Left renal pelvis (tissue), 4 donors: ENCODE data around the gene RGL2. TPM values are rescaled to one million over a fixed set of nuclear protein-coding genes. Genes with fewer than 3 reads are reported as not detected.

Experiments used
- DNase-seq, 4 donors: peaks; one replicate each; pipeline ENCODE4 v3.0.0-alpha.2; 2013; ENCODE audit warnings: low read depth in 4 of 4, low spot score in 3 of 4
- polyA plus RNA-seq, 4 donors: library from polyadenylated mRNA; unstranded; fragments of 120-200 nt; gene quantifications; one replicate each; pipeline ENCODE4 v1.2.1, GENCODE V29; 2013; ENCODE audit not compliant: insufficient read length in 4 of 4

RGL2 gene
- polyA plus RNA-seq, 4 donors = 96.7 to 133 (median 103) TPM

DNA sequence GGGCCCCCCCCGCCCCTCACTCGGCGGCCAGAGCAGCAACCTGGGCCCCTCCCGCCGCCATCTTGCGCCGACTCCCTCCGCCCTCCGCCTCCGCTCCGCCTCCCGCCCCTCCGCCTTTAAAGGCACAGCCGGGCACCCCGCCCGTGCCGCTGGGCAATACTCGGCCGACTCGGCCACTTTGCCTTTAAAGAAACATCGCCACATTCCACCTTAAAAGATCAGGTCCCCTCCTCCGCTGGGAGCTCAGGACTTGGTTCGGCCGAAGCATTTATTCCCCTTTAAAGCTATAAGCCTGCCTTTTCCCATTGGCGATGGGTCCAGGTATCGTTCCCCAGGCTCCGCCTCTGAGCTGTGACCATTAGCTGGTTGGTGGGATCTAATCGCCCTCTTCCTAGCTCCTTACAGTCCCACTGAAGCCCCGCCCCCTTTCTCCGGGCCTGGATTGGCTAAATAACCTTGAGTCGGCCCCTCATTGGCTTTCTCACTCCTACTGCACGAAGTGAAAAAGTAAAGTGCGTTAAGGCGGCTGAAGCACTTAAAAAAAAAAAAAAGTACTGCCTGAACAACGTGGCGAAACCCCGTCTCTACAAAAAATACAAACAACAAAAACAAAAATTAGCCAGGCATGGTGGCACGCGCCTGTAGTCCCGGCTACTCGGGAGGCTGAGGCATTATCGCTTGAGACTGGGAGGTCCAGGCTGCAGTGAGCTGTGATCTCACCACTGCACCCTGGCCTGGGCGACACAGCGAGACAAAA lies 19.1 kb upstream of the RGL2 start, which contains the start of gene ZBTB22:
TSS of gene ZBTB22 (minus strand) at position 76 of the 757 bp plus-strand sequence. CDS start 828 bp downstream, outside the sequence.
- DNase-seq = peak; percentile 97 to 99 (median 98)

DNA sequence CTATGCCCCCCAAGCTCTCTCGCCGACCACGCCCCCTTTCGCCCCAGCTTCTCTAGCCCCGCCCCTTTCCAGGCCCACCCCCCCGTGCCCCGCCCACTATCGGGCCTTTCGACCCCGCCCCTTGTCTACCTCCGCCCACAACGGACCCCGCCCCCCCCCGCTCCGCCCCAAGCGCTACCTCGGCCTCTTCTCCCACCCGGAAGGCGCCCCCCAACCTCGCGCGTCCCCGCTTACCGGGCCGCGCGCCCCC lies 18.6 kb upstream of the RGL2 start:
- no peak for DNase-seq

DNA sequence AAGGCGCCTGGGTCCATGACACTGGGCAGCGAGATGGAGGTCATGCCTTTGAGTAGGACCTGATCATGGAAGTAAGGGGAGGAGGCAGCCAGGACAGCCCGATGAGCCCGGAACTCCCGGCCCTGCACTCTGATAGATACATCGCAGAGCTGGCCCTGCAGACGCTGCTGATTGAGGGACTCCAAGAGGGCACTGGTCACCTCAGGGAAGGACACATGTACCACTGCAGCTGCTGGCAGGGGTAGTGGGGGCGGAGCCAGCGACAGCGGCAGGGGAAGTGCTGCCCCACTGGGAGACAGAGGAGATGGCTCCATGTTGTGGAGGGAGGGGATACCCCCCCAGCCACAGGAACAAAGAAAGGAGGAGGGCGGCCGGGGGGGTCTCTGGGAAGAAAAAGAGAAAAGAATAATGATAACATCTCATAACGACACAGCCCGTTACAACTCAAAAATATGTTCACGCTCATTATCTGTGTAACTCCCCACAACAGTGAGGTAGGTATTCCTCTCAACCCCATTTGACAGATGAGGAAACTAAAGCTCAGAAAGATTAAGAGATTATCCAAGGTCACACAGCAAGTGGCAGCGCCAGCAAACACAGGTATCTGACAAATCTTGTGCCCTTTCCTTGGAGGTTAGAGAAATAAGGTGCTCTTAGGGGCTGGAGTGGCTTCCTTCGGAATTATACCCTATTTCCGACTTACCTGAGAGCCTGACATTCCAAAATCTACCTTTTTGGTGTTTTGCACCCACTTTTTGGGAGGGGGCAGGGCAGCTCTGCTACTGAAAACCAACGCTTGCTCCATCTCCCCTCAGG lies 18.1 kb upstream of the RGL2 start:
- DNase-seq = no peak

DNA sequence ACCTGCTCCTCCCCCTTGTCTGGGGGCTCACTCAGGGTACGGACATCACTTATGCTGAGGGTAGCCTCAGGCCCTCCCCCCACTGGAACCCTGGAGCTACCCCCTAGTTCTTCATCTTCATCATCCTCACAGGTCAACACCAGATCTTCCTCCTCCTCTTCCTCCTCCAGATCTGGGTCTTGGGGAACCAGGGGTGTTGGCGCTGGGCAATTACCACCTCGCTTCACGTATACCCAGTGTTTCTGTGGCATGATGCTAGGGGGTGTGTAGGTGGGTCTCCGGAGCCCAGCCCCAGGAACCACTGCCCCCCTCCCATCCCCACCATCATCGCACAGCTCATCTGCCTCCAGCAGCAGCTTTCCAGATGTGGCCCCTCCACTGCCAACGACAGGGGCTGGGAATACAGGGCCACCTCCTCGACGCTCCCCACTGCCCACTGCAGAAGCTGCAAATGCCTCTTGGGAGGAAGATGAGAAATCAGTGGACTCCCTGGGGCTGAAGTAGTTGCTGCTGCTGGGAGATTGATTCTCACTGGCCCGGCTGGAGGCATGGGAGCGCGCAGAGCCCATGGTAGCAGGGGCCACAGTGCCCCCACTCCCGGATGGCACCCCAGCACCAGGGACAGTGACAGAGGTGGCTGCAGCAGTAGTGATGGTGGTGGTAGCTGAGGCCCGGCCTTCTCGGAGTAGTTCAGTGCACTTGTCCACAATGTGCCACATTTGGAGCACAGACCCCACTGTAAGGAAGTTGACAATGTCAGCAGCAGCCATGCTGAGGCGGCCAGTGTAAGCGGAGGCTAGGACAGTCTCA lies 17.3 kb upstream of the RGL2 start:
- DNase-seq = no peak

DNA sequence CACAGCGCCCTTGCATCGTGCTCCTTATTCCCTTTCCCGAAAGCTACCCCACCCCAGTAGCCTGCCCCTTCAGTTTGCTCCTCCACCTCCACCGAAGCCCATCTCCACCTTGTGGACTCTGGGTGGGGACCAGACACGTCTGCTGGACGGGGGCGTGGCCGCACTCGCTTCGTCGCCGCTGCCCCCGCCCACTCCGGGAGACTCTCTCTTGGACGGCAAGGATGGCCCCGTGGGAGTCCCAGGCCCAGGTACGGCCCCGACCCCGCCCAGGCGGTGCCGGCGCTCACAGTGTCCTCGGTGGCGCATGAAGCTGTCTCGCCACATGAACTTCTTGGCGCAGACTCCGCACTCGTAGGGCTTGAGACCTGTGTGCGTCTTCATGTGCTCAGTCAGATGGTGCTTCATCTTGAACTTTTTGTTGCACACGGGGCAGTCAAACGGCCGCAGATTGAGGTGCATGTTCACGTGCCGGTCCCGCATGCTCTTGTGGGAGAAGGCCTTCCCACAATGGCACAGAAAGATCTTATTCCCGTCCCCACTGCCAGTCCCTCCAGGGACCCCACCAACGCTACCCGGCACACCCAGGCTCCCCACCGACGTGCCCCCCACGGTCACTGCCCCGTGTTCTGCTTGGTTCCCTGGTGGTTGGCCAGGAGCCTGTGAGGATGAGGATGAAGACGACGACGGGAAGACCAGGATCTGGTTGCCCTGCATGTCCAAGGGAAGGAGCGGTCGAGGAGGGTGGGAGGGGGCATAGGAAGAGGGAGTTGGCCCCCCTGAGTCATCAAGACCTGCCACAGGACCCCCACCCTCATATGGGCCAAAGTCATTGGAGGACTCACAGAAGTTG lies 16.4 kb upstream of the RGL2 start:
- DNase-seq = no peak

DNA sequence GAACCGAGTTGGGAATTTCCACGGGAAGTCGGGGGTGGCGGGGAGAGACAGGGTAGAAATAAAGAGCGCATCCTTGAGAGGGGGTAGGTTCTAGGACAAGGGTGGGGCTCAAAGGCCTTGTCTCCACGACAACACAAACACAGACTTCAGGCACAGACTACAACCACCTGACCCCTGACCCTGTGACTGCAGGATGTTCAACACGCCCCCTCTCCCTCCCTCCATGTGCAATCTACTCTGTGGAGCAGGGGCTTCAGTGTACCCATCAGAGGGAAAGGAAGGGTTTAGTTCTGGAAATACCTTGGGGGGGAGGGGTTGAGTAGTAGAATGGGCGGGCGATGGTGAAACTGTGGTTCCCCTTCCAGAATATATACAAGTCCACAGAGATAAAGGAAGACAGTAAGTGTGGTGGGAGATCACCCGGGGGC lies 15.8 kb upstream of the RGL2 start:
- peak in 2 of 4 donors; percentile 45 to 55 for DNase-seq

DNA sequence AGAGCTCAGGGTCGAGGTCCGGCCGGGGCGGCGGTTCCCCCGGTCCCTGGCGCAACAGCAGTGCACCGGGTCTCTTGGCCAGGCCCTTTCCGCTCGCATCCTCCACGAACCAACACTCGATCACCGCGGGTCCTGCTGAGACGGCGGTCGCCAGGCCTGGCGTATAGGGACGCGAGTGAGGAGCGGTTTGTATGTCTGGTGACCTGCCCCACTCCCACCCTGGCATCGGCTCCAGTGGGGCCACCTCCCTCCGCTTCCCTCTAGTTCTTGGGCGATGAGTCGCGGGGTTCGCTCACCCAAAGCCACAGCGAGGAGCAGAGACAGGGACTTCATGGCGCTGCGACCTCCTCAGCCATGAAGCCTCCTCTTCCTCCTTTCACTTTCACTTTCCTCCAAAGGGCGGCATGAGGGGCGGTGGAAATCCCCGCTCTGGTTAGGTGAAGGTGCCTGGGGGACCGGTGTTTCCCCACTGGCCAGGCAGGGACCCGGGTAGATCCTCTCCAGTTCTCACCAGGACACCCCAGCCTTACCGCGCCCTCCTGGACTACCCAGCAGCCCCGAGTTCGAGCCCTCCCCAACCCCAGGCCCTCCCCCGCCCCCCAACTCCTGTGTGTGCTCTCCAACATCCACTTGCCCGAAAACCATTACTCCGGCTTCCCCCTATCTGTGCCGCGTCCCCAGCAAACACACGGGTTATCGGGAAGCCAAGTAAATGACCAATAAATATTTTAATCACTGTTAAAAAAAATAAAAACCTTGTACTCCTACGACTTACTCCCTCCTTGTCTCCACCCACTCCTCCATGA lies 15.2 kb upstream of the RGL2 start, which contains the start of gene TAPBP:
TSS of gene TAPBP (minus strand) at position 370 of the 806 bp plus-strand sequence. CDS start at position 333, 37 bp downstream.
- DNase-seq = peak in 3 of 4 donors; percentile 44 to 54 (median 49)

DNA sequence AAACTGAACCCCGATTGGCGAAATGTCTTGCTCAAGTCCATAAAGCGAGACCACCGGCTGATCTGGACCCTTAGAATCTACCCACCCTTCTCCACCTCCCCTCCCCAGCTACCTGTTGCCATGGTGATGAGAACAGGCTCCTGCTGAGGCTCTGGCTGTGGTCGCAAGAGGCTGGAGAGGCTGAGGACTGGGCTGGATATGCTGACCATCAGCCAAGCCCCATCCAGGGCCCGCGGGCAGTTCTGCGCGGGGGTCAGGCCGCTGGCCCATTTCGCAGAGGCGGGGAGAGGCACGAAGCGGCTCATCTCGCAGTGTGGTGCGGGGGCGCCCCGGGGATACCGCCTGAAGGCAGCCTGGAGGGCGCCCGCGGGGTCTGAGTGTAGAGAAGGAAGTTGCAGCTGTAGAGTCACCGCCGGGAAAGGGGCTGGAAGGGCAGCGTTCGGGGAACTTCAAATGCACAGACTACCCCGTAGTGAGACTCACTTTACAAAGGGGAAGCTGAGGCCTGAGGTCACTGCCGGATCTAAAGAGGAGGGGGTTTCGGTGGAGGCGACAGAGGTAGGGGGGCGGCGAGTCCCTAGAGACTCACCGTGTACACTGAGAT lies 14.5 kb upstream of the RGL2 start:
- DNase-seq = peak in 2 of 4 donors; percentile 18 to 21

DNA sequence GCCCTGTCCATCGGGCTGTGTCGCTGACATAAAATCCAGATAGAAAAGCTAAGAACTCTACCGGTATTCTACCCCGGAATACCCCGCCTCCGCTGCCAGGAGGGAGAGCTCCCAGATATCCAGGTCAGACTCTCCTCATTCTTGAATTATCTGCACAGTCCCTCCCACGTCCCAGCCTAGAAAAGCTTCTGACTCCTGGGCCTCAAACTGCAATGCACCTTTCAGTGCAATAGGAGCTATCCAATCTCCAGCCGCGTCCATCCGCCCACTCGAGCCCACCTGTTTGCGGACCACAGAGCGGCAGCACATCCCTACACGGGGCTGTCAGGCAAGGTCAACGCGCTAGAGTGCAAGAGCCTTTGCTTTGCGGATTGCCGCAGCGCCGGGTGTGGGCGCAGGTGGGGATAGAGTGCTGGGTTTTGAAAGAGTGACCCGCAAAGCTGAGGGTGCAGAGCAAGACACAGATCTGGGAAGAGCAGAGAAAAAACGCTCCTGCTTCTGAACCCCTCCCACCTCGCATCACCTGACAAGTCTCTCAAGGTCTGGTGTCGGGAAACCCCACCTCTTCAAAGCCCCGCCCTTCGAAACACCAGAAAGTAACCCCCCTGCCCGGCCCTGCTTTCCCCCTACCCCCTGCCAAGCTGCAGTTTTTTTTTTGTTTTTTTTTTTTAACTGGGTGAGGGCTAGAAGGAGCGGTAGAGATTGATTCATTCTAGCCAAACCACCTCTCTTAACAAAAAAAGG lies 13.8 kb upstream of the RGL2 start:
- peak in 2 of 4 donors; percentile 28 to 41 for DNase-seq

DNA sequence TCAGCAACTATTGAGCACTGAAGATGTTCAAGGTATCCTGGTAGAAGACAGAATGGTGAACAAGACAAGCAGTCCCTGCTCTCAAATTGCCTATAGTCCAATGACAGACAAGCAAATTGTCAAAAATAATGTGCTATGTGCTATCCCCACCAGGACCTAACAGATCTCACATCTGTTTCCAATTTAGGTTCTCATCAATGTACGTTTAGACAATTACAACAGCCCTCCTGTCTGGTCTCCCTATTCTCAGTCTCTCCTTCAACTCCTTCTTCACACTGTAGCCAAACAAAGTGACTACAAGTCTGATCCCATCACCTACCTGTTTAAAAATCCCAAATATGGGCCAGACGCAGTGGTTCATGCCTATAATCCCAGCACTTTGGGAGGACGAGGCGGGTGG lies 7.6 kb upstream of the RGL2 start:
- no peak for DNase-seq

DNA sequence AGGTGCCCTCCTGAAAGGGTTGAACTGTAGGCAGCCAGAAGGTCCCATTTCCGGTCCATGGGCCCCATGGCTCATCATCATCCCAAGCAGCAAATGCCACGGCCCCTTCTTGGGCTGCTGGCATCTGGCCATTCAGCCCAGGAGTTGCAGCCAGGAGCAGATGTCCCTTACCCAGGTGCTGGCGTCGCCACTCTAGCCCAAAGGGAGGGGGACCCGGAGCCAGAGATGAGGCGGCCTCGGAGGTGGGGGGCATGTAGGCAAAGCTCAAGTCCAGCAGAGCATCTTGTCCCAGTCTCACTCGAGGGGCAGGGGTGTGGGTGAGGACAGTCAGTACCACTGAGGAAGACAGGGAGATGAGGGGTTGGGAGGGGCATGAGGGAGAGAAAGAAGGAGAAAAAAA lies 6.3 kb upstream of the RGL2 start:
- DNase-seq = no peak

DNA sequence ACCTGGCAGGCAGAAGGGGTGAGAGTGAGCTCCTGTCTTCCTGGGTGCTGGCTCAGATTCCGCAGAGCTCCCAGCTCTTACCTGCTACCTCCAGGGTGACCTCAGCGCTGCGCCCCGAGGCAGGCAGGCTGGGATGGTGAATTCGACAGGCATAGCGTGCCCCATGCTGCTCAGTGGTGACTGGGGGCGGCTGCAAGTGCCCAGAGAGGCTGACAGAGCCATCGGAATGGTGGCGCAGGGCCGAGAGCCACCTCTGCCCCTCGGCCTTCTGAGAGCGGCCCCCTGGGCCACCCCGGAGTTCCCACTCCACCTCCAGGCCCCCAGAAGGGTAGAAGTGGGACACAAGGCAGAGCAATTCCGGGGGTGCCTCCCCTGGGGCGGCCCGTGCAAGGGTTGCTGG lies 5.5 kb upstream of the RGL2 start:
- no peak for DNase-seq

DNA sequence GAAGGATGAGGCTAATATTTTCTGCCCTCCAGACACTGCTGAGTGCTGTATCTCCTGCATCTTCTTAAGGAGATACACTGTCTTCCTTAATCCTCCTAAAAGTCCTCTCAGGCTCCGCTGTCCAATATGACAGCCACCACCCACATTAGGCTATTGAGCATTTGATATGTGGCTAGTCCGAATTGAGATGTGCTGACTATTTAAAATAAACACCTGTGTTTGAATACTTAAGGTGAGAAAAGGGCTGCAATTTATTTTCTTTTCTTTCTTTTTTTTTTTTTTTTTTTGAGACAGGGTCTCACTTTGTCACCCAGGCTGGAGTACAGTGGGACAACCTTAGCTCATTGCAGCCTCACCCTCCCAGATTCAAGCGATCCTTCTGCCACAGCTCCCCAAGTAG lies 3.1 kb upstream of the RGL2 start:
- DNase-seq = no peak

DNA sequence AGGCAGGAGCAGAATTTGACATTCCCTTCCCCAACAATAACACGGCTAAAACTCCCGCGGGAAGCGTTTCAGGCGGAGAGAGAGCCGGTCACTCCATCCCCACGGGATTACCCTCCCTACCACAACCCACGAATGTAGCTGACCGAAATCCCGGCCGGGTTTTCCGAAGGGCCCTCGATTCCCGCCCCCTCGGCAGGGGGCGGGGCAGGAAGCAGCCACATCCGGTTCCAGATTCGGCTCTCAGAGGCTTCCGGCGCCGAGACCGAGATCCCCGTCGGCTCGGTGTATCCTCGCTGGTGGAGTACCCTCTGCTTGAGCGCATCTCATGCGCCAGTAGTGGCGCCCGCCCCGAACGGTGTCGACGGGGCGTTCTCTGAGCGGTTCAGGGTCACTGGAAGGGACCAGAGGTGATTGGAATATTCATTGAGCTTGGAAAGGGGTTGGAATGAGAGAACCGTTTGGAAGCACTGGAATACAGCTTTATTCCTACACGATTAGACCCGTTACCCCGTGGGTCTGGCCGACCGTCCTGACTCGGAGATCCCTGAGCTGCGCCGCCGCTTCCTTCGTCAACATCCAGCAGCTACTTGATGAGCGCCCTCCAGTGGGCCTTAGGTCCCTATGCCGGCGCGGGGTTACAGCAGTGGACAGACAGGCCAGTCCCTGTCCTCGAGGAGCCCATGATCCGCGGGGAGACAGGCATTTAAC lies 649 bp upstream of the RGL2 start:
- peak in 2 of 4 donors; percentile 87 to 88 for DNase-seq

DNA sequence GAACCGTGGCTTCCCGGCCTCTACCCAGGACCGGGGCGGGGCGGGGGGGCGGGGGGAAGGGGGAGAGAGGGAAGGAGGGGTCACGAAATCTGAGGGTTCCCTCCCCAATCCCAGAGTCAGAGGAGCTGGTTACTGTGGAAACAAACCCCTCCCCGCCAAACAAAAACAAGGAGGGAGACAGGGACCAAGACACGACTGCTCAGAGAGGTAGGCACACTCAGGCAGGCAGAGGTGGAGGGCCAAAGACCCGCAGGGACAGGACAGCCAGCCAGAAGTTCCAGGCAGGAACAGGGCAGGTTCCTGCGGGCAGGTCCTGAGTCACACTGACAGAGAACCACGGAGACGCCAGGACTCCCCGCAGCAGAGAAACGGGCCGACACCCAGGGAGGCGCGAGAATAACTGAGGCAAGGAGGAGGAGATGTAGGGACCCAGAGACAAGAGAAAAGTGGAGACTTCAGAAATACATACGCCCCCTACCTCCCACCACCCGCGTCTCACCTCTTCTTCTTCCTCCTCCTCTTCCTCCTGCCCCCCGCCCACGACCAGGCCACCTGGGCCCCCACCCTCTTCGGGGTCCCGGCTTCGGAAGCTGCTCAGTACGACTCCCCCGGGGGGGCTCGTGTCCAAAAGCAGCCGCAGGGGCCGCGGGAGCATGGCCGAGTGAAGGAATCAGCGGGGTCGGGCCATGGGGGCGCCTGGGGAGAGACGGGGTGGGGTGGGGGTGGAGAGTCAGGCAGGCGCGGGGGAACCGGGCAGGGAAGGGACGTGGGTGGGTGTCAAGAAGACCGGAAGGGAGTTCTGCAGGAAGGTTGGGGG lies 578 bp downstream of the RGL2 start:
- peak in 1 of 4 donors; percentile 51 for DNase-seq

DNA sequence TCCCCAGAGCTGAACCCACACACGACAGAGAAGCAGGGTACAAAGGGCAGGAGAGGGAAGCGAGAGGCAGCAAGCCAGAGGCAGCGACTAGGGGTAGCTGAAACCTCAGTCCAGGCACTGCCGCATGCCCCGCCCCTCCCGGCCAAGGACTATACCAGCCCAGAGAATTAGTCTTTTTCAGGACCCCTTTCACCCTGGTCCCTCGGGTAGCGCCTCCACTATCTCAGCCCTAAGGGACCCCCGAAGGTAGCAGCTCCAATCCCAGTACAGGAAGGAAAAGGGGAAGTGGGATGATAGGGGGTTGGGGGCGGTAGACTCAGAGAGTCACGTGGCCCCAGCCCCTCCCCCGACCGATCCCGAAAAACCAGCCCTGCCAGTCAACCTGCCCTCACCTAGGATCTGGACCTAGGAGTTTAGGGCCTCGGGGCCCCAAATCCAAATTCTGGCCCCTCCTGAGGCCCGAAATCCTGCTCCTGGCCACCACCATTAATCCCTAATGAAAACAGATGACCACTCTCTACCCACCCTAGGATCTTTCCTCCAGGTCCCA lies 1.3 kb downstream of the RGL2 start:
- peak in 1 of 4 donors; percentile 33 for DNase-seq
